GM21786 (cell line): Measurements from ENCODE around the gene WFDC2.

Experiments used
- ATAC-seq: cut with Tn5 transposase; IDR thresholded peaks from one replicate; pipeline ENCODE4 v1.9.1; 2021; ENCODE audit not compliant: unreplicated experiment

The WFDC2 gene

GRCh38 chr20:45469336-45470261 is at the start of gene WFDC2:
Gene WFDC2 (plus strand): TSS chr20:45469753. CDS start chr20:45469782, 29 bp downstream.
- ATAC-seq, result no peak

- no peak for ATAC-seq
Measured at GRCh38 chr20:45420125-45420524, 49.4 kb upstream of the WFDC2 start.

- no peak for ATAC-seq
Measured at GRCh38 chr20:45423700-45424099, 45.9 kb upstream of the WFDC2 start.

- ATAC-seq, result no peak
Measured at GRCh38 chr20:45425561-45425960, 44.0 kb upstream of the WFDC2 start.

- ATAC-seq, result no peak
Measured at GRCh38 chr20:45426320-45427016, 43.1 kb upstream of the WFDC2 start.

GRCh38 chr20:45427236-45428149 is 42.1 kb upstream of the WFDC2 start:
- ATAC-seq, result no peak

GRCh38 chr20:45429618-45430017 is 39.9 kb upstream of the WFDC2 start:
- no peak for ATAC-seq

GRCh38 chr20:45432294-45432693 is 37.3 kb upstream of the WFDC2 start:
- peak; percentile 73 for ATAC-seq

GRCh38 chr20:45433316-45433715 is 36.2 kb upstream of the WFDC2 start:
- ATAC-seq, result no peak

- no peak for ATAC-seq
Measured at GRCh38 chr20:45433976-45434375, 35.6 kb upstream of the WFDC2 start.

GRCh38 chr20:45436732-45437485 is 32.6 kb upstream of the WFDC2 start:
- ATAC-seq, result no peak

- no peak for ATAC-seq
Measured at GRCh38 chr20:45440424-45440823, 29.1 kb upstream of the WFDC2 start.

GRCh38 chr20:45440891-45441685 is 28.5 kb upstream of the WFDC2 start:
- ATAC-seq, result no peak

GRCh38 chr20:45441746-45442145 is 27.8 kb upstream of the WFDC2 start:
- ATAC-seq, result no peak

GRCh38 chr20:45444050-45444449 is 25.5 kb upstream of the WFDC2 start:
- no peak for ATAC-seq

GRCh38 chr20:45445805-45446562 is 23.6 kb upstream of the WFDC2 start:
- no peak for ATAC-seq

GRCh38 chr20:45448270-45448669 is 21.3 kb upstream of the WFDC2 start:
- no peak for ATAC-seq

- no peak for ATAC-seq
Measured at GRCh38 chr20:45449528-45449927, 20.0 kb upstream of the WFDC2 start.
